SK-N-SH (cell line): ENCODE measurements around the gene WDR27. TPM values are rescaled to one million over a fixed set of nuclear protein-coding genes. Genes with fewer than 3 reads are reported as not detected.

Source experiments
- CTCF ChIA-PET: fragments of 300-600, 350-600 bp; formaldehyde crosslinking; extraction: SDS; loops from one replicate; lab custom pipeline; 2021; lab: Yijun Ruan, JAX
- POLR2A ChIA-PET: fragments of 350-600 bp; sonication (Branson Sonifier 250); formaldehyde crosslinking; extraction: SDS; loops from one replicate; lab custom pipeline; 2020; ENCODE audit warnings: antibody characterized with exemption, inconsistent platforms; lab: Yijun Ruan, JAX
- DNase-seq: peaks from one replicate; pipeline ENCODE4 v3.0.0; 2012
- H2AFZ ChIP-seq: fragments of 200-600 bp; sonication (generic); 2 replicates; pipeline ENCODE4 v1.8.1; 2016; ENCODE audit warnings: antibody characterized with exemption, mild to moderate bottlenecking, low read depth
- H3F3A ChIP-seq: fragments of 200-600 bp; sonication (generic); replicated peaks from 2 replicates; pipeline ENCODE3; 2016; ENCODE audit warnings: antibody characterized with exemption, mild to moderate bottlenecking; ENCODE audit not compliant: insufficient read depth
- H3K27ac ChIP-seq, 2 experiments: fragments of 200-500 bp in 1 of 2; fragments of 200-600 bp in 1 of 2; sonication (Bioruptor generic) in 1 of 2; sonication (generic), shearing (Covaris generic) in 1 of 2; 2 replicates each; pipeline versions ENCODE4 v1.5.1 to v1.6.1; 2014 to 2016; ENCODE audit warnings: low read depth in 2 of 2, inconsistent platforms in 1 of 2, low read length in 1 of 2, mild to moderate bottlenecking in 1 of 2, mixed read lengths in 1 of 2
- H3K27me3 ChIP-seq: fragments of 200-600 bp; sonication (generic), shearing (Covaris generic); 2 replicates; pipeline ENCODE4 v1.6.1; 2016; ENCODE audit warnings: mixed run types; ENCODE audit not compliant: insufficient read depth
- H3K36me3 ChIP-seq, 2 experiments: fragments of 200-500 bp in 1 of 2; fragments of 200-600 bp in 1 of 2; sonication (Bioruptor generic) in 1 of 2; sonication (generic) in 1 of 2; replicated peaks in 1 of 2; 2 replicates each; pipeline versions ENCODE3 to v1.5.1; 2014 to 2016; ENCODE audit warnings: low read length in 1 of 2, mild to moderate bottlenecking in 1 of 2; ENCODE audit not compliant: insufficient read depth in 2 of 2, control insufficient read depth in 1 of 2
- H3K4me1 ChIP-seq, 2 experiments: fragments of 200-500 bp in 1 of 2; fragments of 200-600 bp in 1 of 2; sonication (Bioruptor generic) in 1 of 2; sonication (generic), shearing (Covaris generic) in 1 of 2; 2 replicates each; pipeline versions ENCODE4 v1.5.1 to v1.6.1; 2014 to 2016; ENCODE audit warnings: low read depth in 1 of 2, low read length in 1 of 2, mixed run types in 1 of 2; ENCODE audit not compliant: insufficient read depth in 2 of 2, control insufficient read depth in 1 of 2
- H3K4me2 ChIP-seq: fragments of 200-600 bp; sonication (generic), shearing (Covaris generic); 2 replicates; pipeline ENCODE4 v1.6.1; 2017; ENCODE audit warnings: mixed run types
- H3K4me3 ChIP-seq, 2 experiments: fragments of 200-500 bp in 1 of 2; fragments of 200-600 bp in 1 of 2; sonication (Bioruptor generic) in 1 of 2; sonication (generic), shearing (Covaris generic) in 1 of 2; 2 replicates each; pipeline versions ENCODE4 v1.5.1 to v1.8.1; 2014 to 2016; ENCODE audit warnings: low read depth in 2 of 2, inconsistent platforms in 1 of 2, low read length in 1 of 2, mild to moderate bottlenecking in 1 of 2, mixed read lengths in 1 of 2, moderate library complexity in 1 of 2
- H3K79me2 ChIP-seq: fragments of 200-600 bp; sonication (generic); 2 replicates; pipeline ENCODE4 v1.8.1; 2017; ENCODE audit warnings: mild to moderate bottlenecking; ENCODE audit not compliant: insufficient read depth
- H3K9ac ChIP-seq: fragments of 200-600 bp; sonication (generic); 2 replicates; pipeline ENCODE4 v1.6.1; 2017; ENCODE audit warnings: mixed run types
- H3K9me2 ChIP-seq: fragments of 200-600 bp; sonication (generic); 2 replicates; pipeline ENCODE4 v1.6.1; 2017; ENCODE audit warnings: mixed run types
- H3K9me3 ChIP-seq: fragments of 200-600 bp; sonication (generic); 2 replicates; pipeline ENCODE4 v1.6.1; 2017; ENCODE audit warnings: mixed run types, mild to moderate bottlenecking, moderate library complexity
- H4K20me1 ChIP-seq: fragments of 200-600 bp; sonication (generic); 2 replicates; pipeline ENCODE4 v1.6.1; 2017; ENCODE audit warnings: mild to moderate bottlenecking, mixed run types; ENCODE audit not compliant: insufficient read depth
- EP300 ChIP-seq, 2 experiments: IDR thresholded peaks; 2 replicates each; pipeline versions ENCODE4 v1.4.0 to v1.6.1; 2012; ENCODE audit warnings: borderline replicate concordance in 1 of 2, low read depth in 1 of 2, low read length in 1 of 2
- JUND ChIP-seq: IDR thresholded peaks from 2 replicates; pipeline ENCODE4 v1.4.0; 2012
- RAD21 ChIP-seq: IDR thresholded peaks from 2 replicates; pipeline ENCODE4 v1.6.1; 2012; ENCODE audit warnings: mild to moderate bottlenecking, low read length
- WGBS: methylation state at CpG from one replicate; pipeline ENCODE4 v1.1.6; 2017; ENCODE audit warnings: low lambda C conversion rate; 5-methylcytosine and 5-hydroxymethylcytosine counted together
- polyA plus RNA-seq, 3 experiments: library from polyadenylated mRNA; depleted of rRNA; stranded (reverse); fragments of >200 nt; gene quantifications; 2 replicates each; pipeline ENCODE4 v1.2.3, GENCODE V29; 2012
- TF ChIP-seq, protein P1 (sequence below): IDR thresholded peaks from 2 replicates; pipeline ENCODE4 v1.4.0; 2012; ENCODE audit warnings: low read depth, borderline replicate concordance
- TF ChIP-seq, protein P2 (sequence below): IDR thresholded peaks from 2 replicates; pipeline ENCODE4 v1.4.0; 2012; ENCODE audit warnings: low read depth

Gene WDR27
- polyA plus RNA-seq, 1 of the 3 experiments (the other 2 are of a cell fraction) = 55.6 TPM

DNA sequence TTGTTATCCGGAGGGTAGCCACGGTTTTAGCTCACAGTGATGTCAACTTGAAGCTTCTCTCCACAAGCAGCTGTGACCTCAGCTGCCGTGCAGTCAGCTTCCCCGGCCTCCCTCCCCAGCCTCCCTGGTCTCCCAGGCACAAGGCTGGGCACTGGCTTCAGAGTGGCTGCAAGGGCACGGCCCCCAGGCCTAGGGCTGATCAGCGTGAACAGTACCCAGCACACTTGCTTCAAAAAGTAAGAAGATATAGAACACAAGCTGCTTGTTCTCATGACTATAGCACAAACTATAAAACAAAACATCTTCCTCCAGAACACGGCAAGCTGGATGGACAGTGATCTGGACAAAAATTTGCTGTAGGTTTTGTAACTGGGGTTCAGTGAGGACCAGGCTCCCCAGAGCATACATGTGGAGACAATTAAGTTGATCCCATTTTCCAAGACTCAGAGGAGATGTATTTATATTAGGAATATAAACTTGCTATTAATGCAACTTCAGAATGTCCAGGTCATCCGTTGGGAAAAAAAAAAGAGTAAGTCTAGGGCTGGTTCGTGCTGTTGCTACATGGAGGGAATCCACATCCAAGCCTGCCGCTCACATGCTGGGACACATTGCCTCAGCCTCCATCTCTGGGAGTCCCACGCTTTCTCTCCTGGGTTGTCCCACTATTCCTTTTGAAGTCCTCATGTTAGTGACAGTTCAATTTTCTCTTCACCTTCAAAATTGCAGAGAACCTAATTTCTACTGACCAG lies 248.8 kb downstream of the WDR27 start:
- Histone ChIP-seq H3K4me2 (peak overlapping the region; percentile 61; the same call in 1 of the 2 replicates), H2AFZ (peak overlapping the region; percentile 76; the same call in 1 of the 2 replicates), H3F3A (no peaks in the 10 kb centered on the region), H3K4me3 (no peak overlapping the region; a peak in 1 of 4 replicates), H3K4me1 (no peaks in the 10 kb centered on the region; a peak in 2 of 4 replicates)
- WGBS = 73% methylated on average over 9 of the region's 11 CpGs
- DNase-seq = no peak
- POLR2A ChIA-PET = no interaction called here
- TF ChIP-seq EP300 (IDR thresholded peaks at IDR 0.05; ENCODE audit: borderline replicate concordance in 1 of 2, low read depth in 1 of 2, low read length in 1 of 2) (no peak), RAD21 (no peak)
- TF ChIP-seq, protein P1, sequence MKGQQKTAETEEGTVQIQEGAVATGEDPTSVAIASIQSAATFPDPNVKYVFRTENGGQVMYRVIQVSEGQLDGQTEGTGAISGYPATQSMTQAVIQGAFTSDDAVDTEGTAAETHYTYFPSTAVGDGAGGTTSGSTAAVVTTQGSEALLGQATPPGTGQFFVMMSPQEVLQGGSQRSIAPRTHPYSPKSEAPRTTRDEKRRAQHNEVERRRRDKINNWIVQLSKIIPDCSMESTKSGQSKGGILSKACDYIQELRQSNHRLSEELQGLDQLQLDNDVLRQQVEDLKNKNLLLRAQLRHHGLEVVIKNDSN = no peak
- TF ChIP-seq, all 33 proteins: peak for 0
- H3K27ac ChIP-seq = no peak overlapping the region
- H3K9me3 ChIP-seq = no peaks in the 10 kb centered on the region
- H3K79me2 ChIP-seq = no peaks in the 10 kb centered on the region
- no peaks in the 10 kb centered on the region for H3K36me3 ChIP-seq
- H3K27me3 ChIP-seq = no peaks in the 10 kb centered on the region
- H3K9ac ChIP-seq = no peak overlapping the region
- CTCF ChIA-PET = interaction anchor here (0.8 to 2.0 kb wide), 3 partner anchors 8 to 11 kb away, joined by 3 to 9 read pairs (median 3); no protein-coding TSS in a partner anchor
- no peaks in the 10 kb centered on the region for H4K20me1 ChIP-seq
- H3K9me2 ChIP-seq = no peaks in the 10 kb centered on the region

DNA sequence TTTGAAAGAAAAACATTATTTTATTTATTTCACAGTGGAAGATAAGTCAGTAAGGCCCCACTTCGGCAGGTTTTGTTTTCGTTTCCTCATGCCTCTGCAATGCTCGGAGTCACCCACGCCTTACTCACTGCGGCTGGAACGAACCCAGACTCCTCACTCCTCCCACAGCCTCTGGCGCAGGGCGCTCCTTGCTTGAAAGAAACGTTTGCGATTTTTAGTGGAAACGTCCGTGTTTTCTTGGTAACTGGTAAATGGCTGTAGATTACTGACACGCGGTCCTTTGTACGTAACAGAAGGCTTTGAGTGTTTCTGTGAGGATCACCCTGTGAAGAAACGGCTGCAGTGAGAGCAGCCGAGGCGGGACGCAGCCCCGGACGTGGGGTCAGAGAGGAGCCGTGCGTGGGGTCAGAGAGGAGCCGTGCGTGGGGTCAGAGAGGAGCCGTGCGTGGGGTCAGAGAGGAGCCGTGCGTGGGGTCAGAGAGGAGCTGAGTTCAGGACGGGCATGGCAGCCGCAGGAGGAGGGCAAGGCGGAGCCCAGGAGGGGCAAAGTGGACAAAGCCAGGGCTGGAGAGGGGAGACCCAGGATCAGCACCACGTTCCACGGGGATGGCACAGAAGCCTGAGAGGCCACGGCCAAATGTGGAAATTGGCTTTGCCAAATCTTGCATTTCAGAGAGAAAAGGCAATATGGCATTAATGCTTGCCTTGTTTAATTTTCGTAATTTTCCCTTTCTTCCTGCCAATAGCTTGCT lies 249.5 kb downstream of the WDR27 start:
- peak overlapping the region; percentile 61 for H3K4me2 ChIP-seq
- H3K9ac ChIP-seq = peak overlapping the region; percentile 61
- TF ChIP-seq, protein P2, sequence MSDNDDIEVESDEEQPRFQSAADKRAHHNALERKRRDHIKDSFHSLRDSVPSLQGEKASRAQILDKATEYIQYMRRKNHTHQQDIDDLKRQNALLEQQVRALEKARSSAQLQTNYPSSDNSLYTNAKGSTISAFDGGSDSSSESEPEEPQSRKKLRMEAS = peak; percentile 51
- TF ChIP-seq JUND = no peak
- no peaks in the 10 kb centered on the region for H4K20me1 ChIP-seq
- no peaks in the 10 kb centered on the region for H3K27me3 ChIP-seq
- no peaks in the 10 kb centered on the region; a peak in 2 of 4 replicates for H3K4me1 ChIP-seq
- CTCF ChIA-PET = interaction anchor here (0.8 to 1.3 kb wide), 2 partner anchors 11 to 12 kb away, joined by 3 read pairs; no protein-coding TSS in a partner anchor
- H3K9me2 ChIP-seq = no peaks in the 10 kb centered on the region
- H3K79me2 ChIP-seq = no peaks in the 10 kb centered on the region
- WGBS = 57% methylated on average over 36 of the region's 36 CpGs
- no peaks in the 10 kb centered on the region for H3F3A ChIP-seq
- H2AFZ ChIP-seq = peak overlapping the region; percentile 76
- peak overlapping the region; percentile 43 to 58; a peak in 3 of 4 replicates for H3K27ac ChIP-seq
- no peaks in the 10 kb centered on the region for H3K9me3 ChIP-seq
- POLR2A ChIA-PET = no interaction called here
- no peaks in the 10 kb centered on the region for H3K36me3 ChIP-seq
- DNase-seq = peak; percentile 57
- H3K4me3 ChIP-seq = peak overlapping the region; percentile 31 to 44
